Mammary epithelial cell (primary cell): ENCODE results near the gene RFC5.

Experiments
- CTCF ChIP-seq, 2 donors: IDR thresholded peaks in 1 of 2; conservative IDR thresholded peaks in 1 of 2; 2 replicates each; pipeline ENCODE4 v1.5.1; 2011 to 2012; ENCODE audit warnings: inconsistent platforms in 2 of 2, low read length in 2 of 2, mild to moderate bottlenecking in 2 of 2, control low read depth in 1 of 2, low read depth in 1 of 2; ENCODE audit not compliant: insufficient read depth in 1 of 2; ENCODE audit errors: extremely low read depth in 1 of 2
- EZH2 ChIP-seq: IDR thresholded peaks from 2 replicates; pipeline ENCODE4 v1.6.1; 2012; ENCODE audit warnings: low read length, inconsistent platforms, borderline replicate concordance

GRCh38 chr12:117986705-117987469 is 29.6 kb upstream of the RFC5 start:
- TF ChIP-seq CTCF (conservative IDR thresholded peaks at IDR 0.05 in 1 of 2, IDR thresholded peaks at IDR 0.05 in 1 of 2; ENCODE audit: extremely low read depth in 1 of 2, insufficient read depth in 1 of 2, low read depth in 1 of 2, low read length in 2 of 2) (no peak), EZH2 (no peak)
